Measurements from ENCODE around the gene CD274.
"Not testable (repeated sequence)": the region's sequence is repeated elsewhere in the genome, so short reads cannot be mapped to it uniquely, and the experiment has no call there.

Gene CD274

GRCh38 chr9:5450359-5451091, at the start of gene CD274:
Gene CD274 (plus strand): TSS chr9:5450542. CDS start chr9:5456114, 5,572 bp downstream.
- DNase-seq (ENCODE audit: low read depth, low spot score) = peak; percentile 91

DNA sequence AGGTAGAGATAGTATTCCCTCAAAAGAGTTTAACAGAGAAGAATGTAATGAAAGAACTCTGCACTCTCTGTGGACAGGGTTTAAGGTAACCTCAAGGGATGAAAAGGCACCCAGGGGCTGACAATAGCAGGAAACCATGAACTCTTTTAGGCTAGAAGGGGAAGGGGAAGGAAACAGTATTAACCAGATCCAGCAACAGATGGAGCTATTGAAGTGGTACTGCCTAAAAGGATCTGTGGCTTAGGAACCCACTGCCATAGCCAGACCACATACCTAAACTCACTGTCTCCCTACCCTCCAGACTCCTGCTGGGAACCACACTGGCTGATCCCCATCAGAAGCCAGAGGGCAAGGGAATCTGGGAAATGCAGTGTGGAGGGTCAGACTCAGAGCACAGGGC, 48.1 kb upstream of the CD274 start:
- no peak for DNase-seq (ENCODE audit: low read depth, low spot score)

DNA sequence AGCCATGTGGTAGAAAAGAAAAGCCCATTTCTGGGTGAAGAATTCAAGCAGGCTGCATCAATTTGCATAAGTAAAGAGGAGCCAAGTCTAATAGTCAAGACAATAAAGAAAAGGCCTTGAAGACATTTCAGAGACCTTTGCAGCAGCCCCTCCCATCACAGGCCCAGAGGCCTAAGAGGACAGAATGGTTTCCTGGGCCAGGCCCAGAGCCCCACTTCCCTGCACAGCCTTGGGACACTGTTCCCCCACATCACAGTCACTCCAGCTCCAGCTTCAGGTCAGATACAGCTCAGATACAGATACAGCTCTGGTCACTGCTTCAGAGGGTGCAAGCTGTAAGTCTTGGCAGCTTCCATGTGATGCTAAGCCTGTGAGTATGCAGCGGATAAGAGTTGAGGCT, 41.7 kb upstream of the CD274 start:
- no peak for DNase-seq (ENCODE audit: low read depth, low spot score)

DNA sequence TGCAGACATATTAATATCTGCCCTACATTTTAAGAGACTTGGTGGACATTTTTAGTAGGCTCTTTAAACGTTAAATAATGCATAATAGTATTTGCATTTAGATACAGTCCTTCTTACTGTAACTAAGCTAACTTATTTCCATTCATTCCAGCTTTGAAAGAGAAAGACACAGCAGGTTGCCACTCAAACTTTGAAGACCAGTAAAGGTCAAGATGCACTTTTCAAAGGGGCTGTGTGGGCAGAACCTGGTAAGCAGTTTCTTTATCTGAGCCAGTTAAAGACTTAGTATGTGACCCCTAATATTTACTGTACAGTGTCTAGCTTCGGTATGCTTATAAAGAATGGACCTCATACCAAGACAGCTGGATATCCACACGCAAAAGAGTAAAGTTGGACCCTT, 33.4 kb upstream of the CD274 start:
- no peak for DNase-seq (ENCODE audit: low read depth, low spot score)

DNA sequence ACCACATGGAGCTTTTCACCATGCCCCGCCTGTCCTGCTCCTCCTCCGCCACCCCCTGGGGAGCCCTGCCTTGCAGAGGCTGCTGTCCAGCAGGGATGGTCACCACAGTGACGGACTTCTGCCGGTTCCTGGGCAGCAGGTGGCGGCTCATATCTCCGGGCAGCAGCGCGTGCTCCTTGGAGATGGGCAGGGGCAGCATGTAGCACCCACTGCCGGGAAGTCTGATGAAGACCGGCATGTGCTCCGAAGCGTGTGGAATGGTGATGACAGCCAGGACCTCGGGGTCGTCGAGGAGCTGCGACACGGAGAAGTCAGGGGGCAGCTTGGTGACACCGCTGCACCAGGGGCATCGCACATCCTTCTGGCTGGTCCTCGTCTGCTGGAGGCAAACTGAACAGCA, 31.9 kb upstream of the CD274 start:
- DNase-seq (ENCODE audit: low read depth, low spot score) = no peak

- DNase-seq (ENCODE audit: low read depth, low spot score) = no peak
These were observed 30.4 kb upstream of the CD274 start for GRCh38 chr9:5419987-5420386.

- no peak for DNase-seq (ENCODE audit: low read depth, low spot score)
These were observed 29.2 kb upstream of the CD274 start for GRCh38 chr9:5421163-5421562.

DNA sequence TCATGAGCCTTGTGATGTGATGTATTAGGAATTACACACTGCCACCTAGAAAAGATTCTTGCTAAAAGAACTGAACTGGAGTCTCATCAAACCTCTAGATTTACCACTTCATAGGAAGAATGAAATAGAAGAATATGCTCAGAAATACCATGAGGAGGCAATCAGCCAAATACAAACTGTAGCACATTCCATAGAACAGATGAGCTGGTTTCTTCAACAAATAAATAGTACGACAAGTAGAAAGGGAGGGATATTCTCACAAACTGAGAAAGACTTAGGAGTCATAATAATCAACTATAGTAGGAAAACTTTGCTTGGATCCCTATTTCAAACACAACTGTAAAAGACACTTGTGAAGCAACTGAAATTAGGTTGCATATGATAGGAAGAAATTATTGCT, 28.1 kb upstream of the CD274 start:
- no peak for DNase-seq (ENCODE audit: low read depth, low spot score)

DNA sequence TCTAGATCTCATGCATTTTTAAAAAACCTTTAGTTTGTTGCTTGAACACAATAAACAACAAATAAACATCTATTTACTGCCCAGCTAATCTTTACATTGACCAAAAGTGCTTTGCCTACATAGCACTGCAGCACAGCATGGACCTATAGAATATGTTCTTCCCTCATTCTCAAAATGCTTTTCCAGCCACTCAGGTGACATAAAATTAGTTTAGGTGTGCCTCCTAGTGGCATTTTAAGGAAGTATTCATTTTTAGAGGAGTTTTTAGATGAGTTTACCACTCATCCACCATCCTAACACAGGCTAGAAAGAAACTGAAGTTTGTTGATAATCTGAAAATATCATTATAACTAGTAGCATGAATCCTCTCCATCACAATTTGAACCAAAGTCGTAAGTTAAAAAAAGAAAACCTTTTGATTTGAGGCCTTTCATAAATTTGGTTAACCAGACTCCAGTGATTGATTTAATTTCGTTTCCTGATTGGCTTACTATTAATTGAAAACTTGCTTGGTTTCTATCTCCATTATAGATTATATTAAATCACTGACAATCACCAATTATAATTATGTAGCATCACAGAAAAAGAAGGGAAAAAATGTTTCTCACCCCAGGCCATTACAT, 25.2 kb upstream of the CD274 start:
- DNase-seq (ENCODE audit: low read depth, low spot score) = no peak

DNA sequence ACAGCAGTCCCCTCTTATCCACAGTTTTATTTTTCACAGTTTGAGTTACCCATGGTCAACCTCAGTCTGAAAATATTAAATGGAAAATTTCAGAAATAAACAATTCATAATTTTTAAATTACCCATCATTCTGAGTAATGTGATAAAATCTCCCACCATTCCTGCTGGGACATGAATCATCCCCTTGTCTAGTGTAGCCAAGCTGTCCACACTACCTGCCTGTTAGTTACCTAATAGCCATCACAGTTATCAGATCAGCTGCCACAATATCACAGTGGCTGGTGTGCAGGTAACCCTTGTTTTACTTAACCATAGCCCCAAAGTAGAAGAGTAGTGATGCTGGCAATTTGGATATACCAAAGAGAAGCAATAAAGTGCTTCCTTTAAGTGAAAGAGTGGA, 23.3 kb upstream of the CD274 start:
- no peak for DNase-seq (ENCODE audit: low read depth, low spot score)

DNA sequence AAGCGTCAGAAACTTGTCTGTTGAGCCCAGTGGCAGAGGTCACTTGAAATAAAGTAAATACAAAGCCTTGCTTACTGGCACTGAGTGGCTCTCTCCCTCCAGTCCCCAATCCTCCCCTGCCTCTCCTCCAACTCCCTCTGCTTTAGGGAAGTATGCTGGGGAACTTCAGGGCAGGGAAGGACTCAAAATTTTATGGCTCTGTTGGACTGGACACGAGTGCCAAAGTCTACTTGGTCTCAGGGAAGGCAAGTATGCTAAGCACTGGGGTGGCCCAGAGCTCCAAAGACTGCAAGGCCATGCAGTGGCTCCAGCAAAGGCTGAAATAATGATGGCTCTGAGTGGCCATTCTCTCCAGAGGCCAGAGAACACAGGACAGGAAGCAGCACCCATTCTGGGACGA, 22.2 kb upstream of the CD274 start:
- DNase-seq (ENCODE audit: low read depth, low spot score) = no peak

DNA sequence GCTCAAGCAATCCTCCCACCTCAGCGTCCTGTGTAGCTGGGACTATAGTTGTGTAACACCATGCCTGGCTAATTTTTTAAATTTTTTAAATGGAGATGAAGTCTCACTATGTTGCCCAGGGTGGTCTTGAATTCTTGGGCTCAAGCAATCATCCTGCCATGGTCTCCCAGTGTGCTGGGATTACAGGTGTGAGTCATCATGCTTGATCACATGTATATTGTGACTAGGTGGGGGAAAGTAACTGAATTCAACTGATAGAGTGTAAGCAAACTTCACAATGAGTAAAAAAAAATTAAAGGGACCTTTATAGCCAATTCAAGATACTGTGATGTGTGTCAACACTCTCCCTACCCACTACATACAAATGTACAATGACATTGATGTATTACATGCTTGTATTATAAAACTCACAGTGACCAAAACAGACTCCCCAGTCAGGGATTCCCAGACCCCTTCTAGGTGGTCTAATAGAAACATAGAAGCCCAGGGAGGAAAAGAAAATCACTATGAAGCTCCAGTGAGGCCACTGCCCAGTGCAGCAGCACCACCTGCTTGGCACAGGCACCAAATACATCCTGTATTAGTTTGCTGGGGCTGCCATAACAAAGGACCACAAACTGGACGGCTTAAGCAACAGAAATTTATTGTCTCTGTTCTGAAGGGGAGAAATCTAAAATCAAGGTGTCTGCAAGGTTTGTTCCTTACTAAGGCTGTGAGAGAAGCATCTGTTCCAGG, 21.4 kb upstream of the CD274 start:
- DNase-seq (ENCODE audit: low read depth, low spot score) = no peak

DNA sequence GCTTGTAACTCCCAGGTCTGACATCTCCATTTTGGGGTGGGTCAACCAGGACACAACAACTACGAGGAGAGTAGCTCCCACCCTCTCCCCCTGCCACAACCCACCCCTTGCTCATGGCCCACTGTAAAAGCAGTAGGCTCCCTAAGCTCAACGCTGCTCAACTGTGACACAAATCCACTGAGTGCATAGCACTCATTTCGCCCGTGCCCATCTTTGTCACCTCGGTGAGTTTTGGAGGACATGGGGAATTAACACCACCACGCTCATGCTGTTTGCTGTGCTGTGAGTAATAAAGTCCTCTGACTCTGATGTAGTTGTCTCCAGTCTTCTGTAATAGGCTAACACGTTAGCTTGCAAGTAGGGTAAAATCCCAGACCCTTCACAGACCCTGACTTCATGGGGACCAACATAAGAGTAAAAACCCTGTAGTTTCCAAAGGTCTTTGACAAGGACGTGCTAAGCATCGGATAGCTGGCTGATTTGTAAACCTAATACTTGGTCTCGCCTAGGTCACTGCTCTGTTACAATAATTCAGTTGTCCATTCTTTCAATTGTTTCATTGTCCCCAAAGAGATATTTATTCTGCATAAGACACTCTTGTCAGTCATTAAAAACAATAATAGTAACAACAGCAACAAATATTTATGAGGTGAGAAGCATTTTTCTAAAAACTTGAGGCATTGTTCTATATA, 20.3 kb upstream of the CD274 start:
- no peak for DNase-seq (ENCODE audit: low read depth, low spot score)

DNA sequence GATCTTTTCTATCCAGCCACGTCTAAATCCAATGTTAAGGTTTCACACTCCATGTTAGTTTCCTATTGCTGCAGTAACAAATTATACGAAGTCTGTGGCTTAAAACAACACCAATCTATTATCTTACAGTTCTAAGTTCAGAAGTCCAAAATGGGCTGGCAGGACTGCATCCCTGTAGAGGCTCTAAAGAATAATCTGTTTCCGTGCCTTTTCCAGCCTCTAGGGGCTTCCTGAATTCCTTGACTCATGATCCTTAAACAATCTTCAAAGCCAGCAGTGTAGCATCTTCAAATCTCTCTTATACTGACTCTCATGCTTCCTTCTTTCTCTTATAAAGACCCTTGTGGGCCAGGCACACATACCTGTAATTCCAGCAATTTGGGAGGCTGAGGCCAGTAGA, 19.4 kb upstream of the CD274 start:
- DNase-seq (ENCODE audit: low read depth, low spot score) = no peak

- DNase-seq (ENCODE audit: low read depth, low spot score) = not testable (repeated sequence)
These were observed 17.5 kb upstream of the CD274 start for GRCh38 chr9:5432890-5433289.

DNA sequence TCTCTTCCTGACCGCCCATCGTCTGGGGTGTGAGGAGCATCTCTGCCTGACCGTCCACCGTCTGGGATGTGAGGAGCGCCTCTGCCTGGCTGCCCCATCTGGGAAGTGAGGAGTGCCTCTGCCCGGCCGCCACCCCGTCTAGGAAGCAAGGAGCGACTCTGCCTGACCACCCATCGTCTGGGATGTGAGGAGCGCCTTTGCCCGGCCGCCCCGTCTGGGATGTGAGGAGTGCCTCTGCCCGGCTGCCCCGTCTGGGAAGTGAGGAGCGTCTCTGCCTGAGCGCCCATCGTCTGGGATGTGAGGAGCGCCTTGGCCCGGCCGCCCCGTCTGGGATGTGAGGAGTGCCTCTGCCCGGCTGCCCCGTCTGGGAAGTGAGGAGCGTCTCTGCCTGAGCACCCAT, 17.0 kb upstream of the CD274 start:
- DNase-seq (ENCODE audit: low read depth, low spot score) = not testable (repeated sequence)

- not testable (repeated sequence) for DNase-seq (ENCODE audit: low read depth, low spot score)
These were observed 16.2 kb upstream of the CD274 start for GRCh38 chr9:5433841-5434810.

GRCh38 chr9:5435912-5436311, 14.4 kb upstream of the CD274 start:
- DNase-seq (ENCODE audit: low read depth, low spot score) = no peak

DNA sequence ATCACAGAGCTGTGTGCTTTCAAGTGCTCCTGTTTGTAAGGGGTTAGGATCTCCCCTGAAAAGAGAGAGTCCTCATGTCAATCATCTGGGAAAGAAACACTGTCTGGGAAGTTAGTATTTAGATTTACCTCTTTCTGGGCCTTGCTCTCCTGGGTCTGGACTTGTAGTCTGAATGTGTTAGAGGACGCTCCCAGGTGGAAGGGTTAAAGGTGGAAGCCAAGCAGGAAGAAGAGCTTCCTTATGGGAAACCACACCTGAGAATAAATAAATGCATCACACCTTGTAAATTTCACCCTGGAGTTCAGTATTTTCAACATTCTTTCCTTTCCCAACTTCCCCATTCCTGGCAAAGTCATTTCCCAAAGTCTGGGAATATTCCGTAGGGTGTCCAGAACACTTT, 13.9 kb upstream of the CD274 start:
- no peak for DNase-seq (ENCODE audit: low read depth, low spot score)

GRCh38 chr9:5437254-5438216, 12.8 kb upstream of the CD274 start, which contains the start of gene PLGRKT:
Gene PLGRKT (minus strand): TSS chr9:5437925. CDS start chr9:5431977, 5,948 bp downstream.
- peak; percentile 97 for DNase-seq (ENCODE audit: low read depth, low spot score)

All from ELF-1 (cell line).